Esophagus squamous epithelium (tissue), 4 donors: ENCODE results near the gene KRT17.

Source experiments
- POLR2A ChIP-seq, 4 donors: fragments of 450-650 bp; IDR thresholded peaks; one replicate each; pipeline ENCODE4 v1.6.1; 2017; ENCODE audit warnings: antibody characterized with exemption in 4 of 4, mild to moderate bottlenecking in 4 of 4, moderate library complexity in 3 of 4
- TF ChIP-seq, protein P1 (sequence below), 6 experiments: fragments of 450-650 bp in 4 of 6; fragments of 200-600 bp in 2 of 6; sonication (generic) in 2 of 6; IDR thresholded peaks; one replicate each; pipeline ENCODE4 v1.5.1; 2016 to 2019; ENCODE audit warnings: antibody characterized with exemption in 6 of 6, mild to moderate bottlenecking in 4 of 6, moderate library complexity in 4 of 6

DNA sequence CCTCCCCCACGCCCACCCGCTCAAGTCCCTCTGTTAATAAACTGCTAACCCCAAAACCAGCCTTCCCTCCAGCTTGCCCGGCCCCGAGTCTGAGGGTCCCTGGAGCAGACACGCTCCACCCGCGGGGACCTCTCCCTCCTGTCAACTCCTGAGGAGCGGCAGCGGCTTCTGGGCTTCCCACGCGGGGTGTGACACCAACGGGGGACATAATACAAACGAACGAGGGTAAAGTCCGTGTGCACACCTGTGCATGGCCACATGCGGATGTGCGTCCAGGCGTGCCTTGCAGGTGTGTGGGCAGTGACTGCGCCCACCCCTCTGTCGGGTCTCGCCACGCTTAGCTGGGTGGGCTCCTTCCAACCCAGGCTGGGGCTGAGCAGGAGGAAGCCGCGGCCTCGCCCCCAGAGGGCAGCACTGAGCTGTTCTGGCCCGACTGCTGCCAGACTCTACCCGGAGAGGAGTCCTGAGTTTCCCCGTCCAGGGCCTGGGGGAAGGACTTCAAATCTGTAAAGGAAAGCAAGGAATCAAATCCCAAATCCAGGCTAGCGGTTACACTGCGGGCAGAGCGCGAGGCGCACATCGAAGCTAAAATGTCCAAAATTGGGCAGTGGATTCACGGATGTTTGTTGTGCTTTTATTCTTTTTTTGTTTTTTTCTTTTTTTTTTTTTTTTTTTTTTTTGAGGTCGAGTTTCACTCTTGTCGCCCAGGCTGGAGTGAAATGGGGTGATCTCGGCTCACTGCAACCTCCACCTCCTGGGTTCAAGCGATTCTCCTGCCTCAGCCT lies 24.2 kb upstream of the KRT17 start:
- TF ChIP-seq, protein P1, sequence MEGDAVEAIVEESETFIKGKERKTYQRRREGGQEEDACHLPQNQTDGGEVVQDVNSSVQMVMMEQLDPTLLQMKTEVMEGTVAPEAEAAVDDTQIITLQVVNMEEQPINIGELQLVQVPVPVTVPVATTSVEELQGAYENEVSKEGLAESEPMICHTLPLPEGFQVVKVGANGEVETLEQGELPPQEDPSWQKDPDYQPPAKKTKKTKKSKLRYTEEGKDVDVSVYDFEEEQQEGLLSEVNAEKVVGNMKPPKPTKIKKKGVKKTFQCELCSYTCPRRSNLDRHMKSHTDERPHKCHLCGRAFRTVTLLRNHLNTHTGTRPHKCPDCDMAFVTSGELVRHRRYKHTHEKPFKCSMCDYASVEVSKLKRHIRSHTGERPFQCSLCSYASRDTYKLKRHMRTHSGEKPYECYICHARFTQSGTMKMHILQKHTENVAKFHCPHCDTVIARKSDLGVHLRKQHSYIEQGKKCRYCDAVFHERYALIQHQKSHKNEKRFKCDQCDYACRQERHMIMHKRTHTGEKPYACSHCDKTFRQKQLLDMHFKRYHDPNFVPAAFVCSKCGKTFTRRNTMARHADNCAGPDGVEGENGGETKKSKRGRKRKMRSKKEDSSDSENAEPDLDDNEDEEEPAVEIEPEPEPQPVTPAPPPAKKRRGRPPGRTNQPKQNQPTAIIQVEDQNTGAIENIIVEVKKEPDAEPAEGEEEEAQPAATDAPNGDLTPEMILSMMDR (IDR thresholded peaks at IDR 0.05), result peak; percentile 90 to 99 (median 96)
- no peak for TF ChIP-seq POLR2A (IDR thresholded peaks at IDR 0.05)
